ENCODE measurements around the gene ZNF672. TPM values are rescaled to one million over a fixed set of nuclear protein-coding genes. Genes with fewer than 3 reads are reported as not detected.

The ZNF672 gene
- total and polyA plus RNA-seq, 7 donors = 25.3 to 57.0 (median 47.3) TPM

DNA sequence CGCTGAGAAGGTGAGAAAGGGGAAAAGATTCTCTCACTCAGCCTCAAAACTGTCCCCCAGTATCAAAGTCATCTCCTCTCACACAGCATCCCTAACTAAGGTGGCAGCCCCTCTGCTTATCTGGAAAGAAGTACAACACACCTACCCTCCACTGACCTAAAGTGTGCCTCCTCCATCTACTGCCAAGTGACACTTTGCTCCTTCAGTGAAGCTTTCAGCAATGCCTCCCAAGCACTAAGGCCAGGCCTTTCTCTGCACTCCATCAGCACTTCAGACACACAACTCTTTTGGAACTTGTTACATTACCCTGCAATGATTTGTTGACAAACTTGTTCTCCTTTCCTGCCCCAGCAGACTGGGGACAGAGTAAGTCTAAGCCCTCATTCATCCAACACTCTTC, 13.7 kb upstream of the ZNF672 start:
- 100% methylated on average over 1 of the region's 1 CpG for WGBS, 3 donors
- H3K4me3 ChIP-seq = peak overlapping the region; percentile 83
- intact Hi-C loops (cut with DNase I) = no loop called here
- peaks cover 0 to 14% of the 10 kb centered on the region in 2 donors for H3K36me3 ChIP-seq (ENCODE audit: insufficient read depth in 1 of 2, low read depth in 1 of 2)
- DNase-seq (no peak), ATAC-seq (no peak)
- H3K4me1 ChIP-seq = peaks cover 51% of the 10 kb centered on the region
- TF ChIP-seq CTCF (IDR thresholded peaks at IDR 0.05) = no peak
- H3K27me3 ChIP-seq (ENCODE audit: insufficient read depth in 3 of 3, low read length in 2 of 3) = no peaks in the 10 kb centered on the region
- H3K9me3 ChIP-seq = no peaks in the 10 kb centered on the region
- peak overlapping the region; percentile 95 for H3K27ac ChIP-seq

- Histone ChIP-seq H3K27me3 (ENCODE audit: insufficient read depth in 3 of 3, low read length in 2 of 3) (no peaks in the 10 kb centered on the region), H3K36me3 (ENCODE audit: insufficient read depth in 1 of 2, low read depth in 1 of 2) (peaks cover 0 to 14% of the 10 kb centered on the region in 2 donors), H3K9me3 (no peaks in the 10 kb centered on the region), H3K27ac (peak overlapping the region; percentile 95), H3K4me1 (peaks cover 51% of the 10 kb centered on the region), H3K4me3 (peak overlapping the region; percentile 83)
- 81 to 92% (median 82%) methylated on average over 3 of the region's 3 CpGs for WGBS, 3 donors
- DNase-seq = no peak
- TF ChIP-seq CTCF (IDR thresholded peaks at IDR 0.05) = no peak
- intact Hi-C loops (cut with DNase I) = no loop called here
- no peak for ATAC-seq
Observed at GRCh38 chr1:248824701-248825100, 13.3 kb upstream of the ZNF672 start.

DNA sequence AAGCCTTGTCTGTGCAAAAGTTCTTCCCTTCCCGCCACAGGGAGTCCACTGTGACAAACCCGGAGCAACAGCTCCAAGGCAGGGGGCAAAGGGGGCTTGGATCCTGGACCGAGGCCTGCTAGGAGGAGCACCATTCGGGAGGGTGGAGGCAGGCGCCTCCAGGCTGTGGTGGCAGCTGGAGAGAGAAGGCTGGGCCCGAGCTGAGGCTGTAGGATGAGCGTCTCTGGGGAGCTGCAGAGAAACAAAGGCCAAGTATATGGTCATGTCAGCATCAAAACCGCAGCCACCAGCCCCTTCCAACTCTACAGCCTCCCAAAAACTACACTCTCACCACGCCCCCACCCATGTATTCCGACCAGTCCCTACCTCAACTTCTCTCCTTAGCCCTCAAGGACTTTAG, 12.9 kb upstream of the ZNF672 start:
- Histone ChIP-seq H3K27ac (peak overlapping the region; percentile 95), H3K9me3 (no peaks in the 10 kb centered on the region), H3K27me3 (ENCODE audit: insufficient read depth in 3 of 3, low read length in 2 of 3) (no peaks in the 10 kb centered on the region), H3K4me3 (peak overlapping the region; percentile 83), H3K4me1 (peaks cover 51% of the 10 kb centered on the region), H3K36me3 (ENCODE audit: insufficient read depth in 1 of 2, low read depth in 1 of 2) (peaks cover 0 to 9% of the 10 kb centered on the region in 2 donors)
- WGBS, 3 donors = 20 to 26% (median 22%) methylated on average over 10 of the region's 10 CpGs
- TF ChIP-seq CTCF (IDR thresholded peaks at IDR 0.05) = no peak
- intact Hi-C loops (cut with DNase I) = no loop called here
- no peak for DNase-seq
- no peak for ATAC-seq

DNA sequence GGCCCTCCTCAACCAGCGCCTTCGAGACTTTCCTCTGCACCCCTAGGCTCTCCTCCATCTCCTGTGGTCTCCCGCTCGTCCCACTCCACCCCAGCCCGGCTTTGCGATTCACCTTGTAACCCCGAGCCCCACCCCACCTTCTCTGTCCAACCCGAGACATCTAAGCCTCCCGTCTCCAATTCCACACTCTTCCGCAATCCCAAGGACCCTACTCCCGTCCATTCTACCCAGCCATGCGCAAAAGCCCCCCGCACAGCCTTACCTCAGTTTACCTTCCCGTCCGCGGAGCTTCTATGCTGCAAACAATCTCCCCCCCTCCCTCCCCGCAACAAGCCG, 12.5 kb upstream of the ZNF672 start:
- H3K4me3 ChIP-seq = peak overlapping the region; percentile 83
- H3K9me3 ChIP-seq = no peaks in the 10 kb centered on the region
- TF ChIP-seq CTCF (IDR thresholded peaks at IDR 0.05) = no peak
- intact Hi-C loops (cut with DNase I) = no loop called here
- DNase-seq = peak in 1 of 2 donors; percentile 64
- H3K27me3 ChIP-seq (ENCODE audit: insufficient read depth in 3 of 3, low read length in 2 of 3) = no peaks in the 10 kb centered on the region
- peak; percentile 8 to 28 (median 16) for ATAC-seq
- WGBS, 3 donors = 0 to 1% (median 0%) methylated on average over 18 of the region's 18 CpGs
- peaks cover 51% of the 10 kb centered on the region for H3K4me1 ChIP-seq
- H3K36me3 ChIP-seq (ENCODE audit: insufficient read depth in 1 of 2, low read depth in 1 of 2) = peaks cover 0 to 5% of the 10 kb centered on the region in 2 donors
- peak overlapping the region; percentile 95 for H3K27ac ChIP-seq
